Gastrocnemius medialis (tissue), 4 donors: ENCODE results near the gene MMP27. TPM values are rescaled to one million over a fixed set of nuclear protein-coding genes. Genes with fewer than 3 reads are reported as not detected.

ENCODE experiments used
- ATAC-seq, 2 donors: fragments of 150-250 bp; one replicate each; pipeline ENCODE4 v1.9.1; 2016
- DNase-seq, 2 donors: peaks; one replicate each; pipeline ENCODE4 v3.0.0-alpha.2; 2019
- H3K27ac ChIP-seq, 4 donors: fragments of 200-600 bp; sonication (generic); 1 replicate in 1 of 4; 2 replicates in 3 of 4; pipeline ENCODE4 v1.5.1; 2016 to 2018; ENCODE audit warnings: mild to moderate bottlenecking in 2 of 4, moderate library complexity in 1 of 4
- H3K27me3 ChIP-seq, 3 donors: fragments of 200-600 bp; sonication (generic) in 2 of 3; 1 replicate in 1 of 3; 2 replicates in 2 of 3; pipeline versions ENCODE4 v1.5.1 to v1.6.0; 2016 to 2019; ENCODE audit warnings: mild to moderate bottlenecking in 1 of 3, moderate library complexity in 1 of 3
- H3K36me3 ChIP-seq, 2 donors: fragments of 200-600 bp; sonication (generic) in 1 of 2; one replicate each; pipeline ENCODE4 v1.5.1; 2017 to 2018
- H3K4me1 ChIP-seq, 2 donors: fragments of 200-600 bp; sonication (generic) in 1 of 2; one replicate each; pipeline ENCODE4 v1.5.1; 2016 to 2017; ENCODE audit warnings: mild to moderate bottlenecking in 2 of 2
- H3K4me3 ChIP-seq, 4 donors: fragments of 200-600 bp; sonication (generic) in 3 of 4; 1 replicate in 1 of 4; 2 replicates in 3 of 4; pipeline ENCODE4 v1.5.1; 2016 to 2019; ENCODE audit warnings: mild to moderate bottlenecking in 2 of 4
- H3K9me3 ChIP-seq, 3 donors: fragments of 200-600 bp; sonication (generic) in 2 of 3; 1 replicate in 1 of 3; 2 replicates in 2 of 3; pipeline ENCODE4 v1.5.1; 2016 to 2019
- POLR2A ChIP-seq, 2 donors: fragments of 450-650 bp; IDR thresholded peaks; one replicate each; pipeline ENCODE4 v1.6.1; 2017; ENCODE audit warnings: antibody characterized with exemption in 2 of 2, mild to moderate bottlenecking in 2 of 2, moderate library complexity in 2 of 2
- in situ Hi-C, 4 donors: fragments of 200-750 bp; cut with MboI; loops; one replicate each; pipeline versions ENCODE4 v1.15.0 to v1.8.0; 2017; ENCODE audit warnings: low sequenced_read_pairs in 4 of 4
- intact Hi-C: fragments of 100-400 bp; cut with DNase I; formaldehyde crosslinking; loops from one replicate; pipeline ENCODE4 v1.15.1; 2023; ENCODE audit warnings: low total_unique reads
- total RNA-seq, 4 donors: library from RNA; depleted of rRNA; stranded (reverse); fragments of >200 nt; gene quantifications; one replicate each; pipeline versions ENCODE4 v1.1.0 to v1.2.3, GENCODE V29; 2016
- TF ChIP-seq, protein P1 (sequence below), 5 experiments: fragments of 450-650 bp in 3 of 5; fragments of 200-600 bp in 2 of 5; sonication (generic) in 2 of 5; IDR thresholded peaks in 4 of 5; conservative IDR thresholded peaks in 1 of 5; 1 replicate in 4 of 5; 2 replicates in 1 of 5; pipeline ENCODE4 v1.5.1; 2016 to 2019; ENCODE audit warnings: antibody characterized with exemption in 5 of 5, mild to moderate bottlenecking in 3 of 5, moderate library complexity in 3 of 5

MMP27 gene
- total RNA-seq, 4 donors from 2014 or later = not detected

DNA sequence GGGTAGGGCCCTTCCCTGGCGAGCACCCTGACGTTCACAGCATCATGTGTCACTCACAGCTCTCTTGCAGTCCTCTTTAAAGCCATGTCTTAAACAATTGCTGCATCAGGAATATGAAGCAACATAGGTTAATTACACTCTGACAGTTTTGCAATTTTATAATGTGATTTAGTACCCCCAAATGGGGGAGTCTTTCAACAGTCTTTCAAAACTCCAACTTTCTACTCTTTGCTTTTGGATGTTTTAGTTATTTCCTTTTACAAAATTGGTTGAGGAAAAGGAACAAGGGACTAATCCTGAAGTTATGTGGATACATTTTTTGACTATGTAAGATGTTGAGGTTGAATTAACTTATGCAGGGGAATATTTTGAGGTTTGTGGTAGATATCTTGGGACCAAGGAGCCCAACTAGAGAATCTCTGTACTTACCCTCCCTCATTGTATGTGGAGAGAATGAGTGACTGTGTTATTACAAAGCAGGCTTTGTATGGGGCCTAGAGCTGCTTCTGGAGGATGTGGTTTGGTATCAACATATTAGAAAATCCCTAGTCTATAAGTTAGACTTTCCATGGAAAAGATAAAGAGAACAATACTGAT, 19.4 kb upstream of the MMP27 start, which contains the start of gene MMP8:
TSS of gene MMP8 (minus strand) at position 51 of the 597 bp plus-strand sequence. CDS start 99 bp downstream, outside the sequence.
- DNase-seq (no peak), ATAC-seq (no peak)
- TF ChIP-seq POLR2A (IDR thresholded peaks at IDR 0.05) = no peak
- TF ChIP-seq, protein P1, sequence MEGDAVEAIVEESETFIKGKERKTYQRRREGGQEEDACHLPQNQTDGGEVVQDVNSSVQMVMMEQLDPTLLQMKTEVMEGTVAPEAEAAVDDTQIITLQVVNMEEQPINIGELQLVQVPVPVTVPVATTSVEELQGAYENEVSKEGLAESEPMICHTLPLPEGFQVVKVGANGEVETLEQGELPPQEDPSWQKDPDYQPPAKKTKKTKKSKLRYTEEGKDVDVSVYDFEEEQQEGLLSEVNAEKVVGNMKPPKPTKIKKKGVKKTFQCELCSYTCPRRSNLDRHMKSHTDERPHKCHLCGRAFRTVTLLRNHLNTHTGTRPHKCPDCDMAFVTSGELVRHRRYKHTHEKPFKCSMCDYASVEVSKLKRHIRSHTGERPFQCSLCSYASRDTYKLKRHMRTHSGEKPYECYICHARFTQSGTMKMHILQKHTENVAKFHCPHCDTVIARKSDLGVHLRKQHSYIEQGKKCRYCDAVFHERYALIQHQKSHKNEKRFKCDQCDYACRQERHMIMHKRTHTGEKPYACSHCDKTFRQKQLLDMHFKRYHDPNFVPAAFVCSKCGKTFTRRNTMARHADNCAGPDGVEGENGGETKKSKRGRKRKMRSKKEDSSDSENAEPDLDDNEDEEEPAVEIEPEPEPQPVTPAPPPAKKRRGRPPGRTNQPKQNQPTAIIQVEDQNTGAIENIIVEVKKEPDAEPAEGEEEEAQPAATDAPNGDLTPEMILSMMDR (IDR thresholded peaks at IDR 0.05 in 4 of 5, conservative IDR thresholded peaks at IDR 0.05 in 1 of 5) = no peak
- H3K4me1 ChIP-seq = no peaks in the 10 kb centered on the region
- H3K36me3 ChIP-seq = no peaks in the 10 kb centered on the region
- H3K27ac ChIP-seq = no peak within 1 kb of the TSS
- no peaks in the 10 kb centered on the region for H3K9me3 ChIP-seq
- H3K27me3 ChIP-seq = no peaks in the 10 kb centered on the region
- H3K4me3 ChIP-seq = no peak within 1 kb of the TSS
- in situ Hi-C loops = loop anchor here in 1 of 4 donors (25.0 kb wide), 1 partner anchor 212 kb away; no protein-coding TSS in a partner anchor
- intact Hi-C loops = no loop called here

- Histone ChIP-seq H3K27me3 (no peaks in the 10 kb centered on the region), H3K9me3 (no peaks in the 10 kb centered on the region), H3K4me1 (no peaks in the 10 kb centered on the region), H3K4me3 (no peak overlapping the region), H3K27ac (no peak overlapping the region), H3K36me3 (no peaks in the 10 kb centered on the region)
- TF ChIP-seq POLR2A (IDR thresholded peaks at IDR 0.05) = no peak
- TF ChIP-seq, protein P1 (IDR thresholded peaks at IDR 0.05 in 4 of 5, conservative IDR thresholded peaks at IDR 0.05 in 1 of 5) = no peak
- DNase-seq (no peak), ATAC-seq (no peak)
- intact Hi-C loops = no loop called here
- in situ Hi-C loops = no loop called here
These were observed 17.3 kb upstream of the MMP27 start for GRCh38 chr11:102722821-102723220.

DNA sequence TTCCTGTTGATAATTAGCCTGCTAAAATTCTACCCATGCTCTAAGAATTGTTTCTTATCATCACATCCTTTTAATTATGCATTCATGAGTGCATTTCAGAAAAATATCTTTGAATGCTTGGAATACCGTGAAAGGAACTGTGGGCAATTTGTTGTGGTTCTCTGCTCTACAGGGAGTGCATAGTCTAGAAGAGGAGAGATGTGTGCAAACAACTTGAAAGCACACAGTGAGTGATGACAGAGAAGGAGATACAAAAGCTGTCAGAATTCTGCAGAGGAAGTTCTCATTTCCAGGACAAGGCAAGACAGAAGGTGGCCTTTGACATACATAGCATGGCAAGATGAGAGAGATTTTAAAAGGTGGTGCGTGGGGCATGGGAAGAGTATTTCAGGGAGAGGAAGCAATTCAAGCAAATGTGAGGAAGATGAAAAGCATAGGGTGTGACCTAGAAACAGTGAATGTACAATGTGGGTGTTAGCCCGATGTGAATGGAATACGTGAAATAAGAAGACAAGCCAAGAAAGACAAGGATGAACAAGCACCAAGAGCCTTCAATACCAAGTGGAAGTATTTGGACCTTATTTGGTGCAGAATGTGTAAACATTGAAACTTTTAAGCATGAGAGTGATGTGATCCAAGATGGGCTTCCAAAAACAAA, 14.2 kb upstream of the MMP27 start:
- TF ChIP-seq, protein P1 (IDR thresholded peaks at IDR 0.05 in 4 of 5, conservative IDR thresholded peaks at IDR 0.05 in 1 of 5) = no peak
- no peak for TF ChIP-seq POLR2A (IDR thresholded peaks at IDR 0.05)
- DNase-seq (no peak), ATAC-seq (no peak)
- intact Hi-C loops = no loop called here
- in situ Hi-C loops = no loop called here
- no peak overlapping the region for H3K27ac ChIP-seq
- H3K4me1 ChIP-seq = no peaks in the 10 kb centered on the region
- no peak overlapping the region for H3K4me3 ChIP-seq
- H3K9me3 ChIP-seq = no peaks in the 10 kb centered on the region
- H3K27me3 ChIP-seq = no peaks in the 10 kb centered on the region
- no peaks in the 10 kb centered on the region for H3K36me3 ChIP-seq

GRCh38 chr11:102717280-102717679, 11.7 kb upstream of the MMP27 start:
- in situ Hi-C loops (no loop called here), intact Hi-C loops (no loop called here)
- ATAC-seq (no peak), DNase-seq (no peak)
- Histone ChIP-seq H3K27ac (no peak overlapping the region), H3K4me3 (no peak overlapping the region), H3K27me3 (no peaks in the 10 kb centered on the region), H3K9me3 (no peaks in the 10 kb centered on the region), H3K36me3 (no peaks in the 10 kb centered on the region), H3K4me1 (no peaks in the 10 kb centered on the region)
- no peak for TF ChIP-seq POLR2A (IDR thresholded peaks at IDR 0.05)
- TF ChIP-seq, protein P1 (IDR thresholded peaks at IDR 0.05 in 4 of 5, conservative IDR thresholded peaks at IDR 0.05 in 1 of 5) = no peak
